GM18502 (cell line): ENCODE results near the gene BTBD2.

Experiments
- ATAC-seq: cut with Tn5 transposase; IDR thresholded peaks from one replicate; pipeline ENCODE4 v1.9.1; 2021; ENCODE audit warnings: mild to moderate bottlenecking; ENCODE audit not compliant: unreplicated experiment, poor library complexity

Gene BTBD2

GRCh38 chr19:2016041-2016807 is 710 bp upstream of the BTBD2 start:
- no peak for ATAC-seq

- no peak for ATAC-seq
These were observed 545 bp downstream of the BTBD2 start for GRCh38 chr19:2014731-2015607.

- ATAC-seq: no peak
These were observed 1.4 kb downstream of the BTBD2 start for GRCh38 chr19:2014131-2014571.

- no peak for ATAC-seq
These were observed 1.9 kb downstream of the BTBD2 start for GRCh38 chr19:2013683-2013961.

- ATAC-seq: no peak
These were observed 2.4 kb downstream of the BTBD2 start for GRCh38 chr19:2012941-2013682.

- ATAC-seq: no peak
These were observed 4.3 kb downstream of the BTBD2 start for GRCh38 chr19:2011169-2011568.

- ATAC-seq: no peak
These were observed 5.3 kb downstream of the BTBD2 start for GRCh38 chr19:2010135-2010668.

GRCh38 chr19:2003874-2004273 is 11.6 kb downstream of the BTBD2 start:
- ATAC-seq: no peak

GRCh38 chr19:1999856-2000515 is 15.5 kb downstream of the BTBD2 start:
- ATAC-seq: no peak

GRCh38 chr19:1998712-1999708 is 16.5 kb downstream of the BTBD2 start:
- no peak for ATAC-seq

- ATAC-seq: no peak
These were observed 17.9 kb downstream of the BTBD2 start for GRCh38 chr19:1997353-1998233.

GRCh38 chr19:1992759-1993260 is 22.7 kb downstream of the BTBD2 start:
- no peak for ATAC-seq

GRCh38 chr19:1991018-1991913 is 24.2 kb downstream of the BTBD2 start:
- no peak for ATAC-seq

- ATAC-seq: no peak
These were observed 25.1 kb downstream of the BTBD2 start for GRCh38 chr19:1990230-1991017.

GRCh38 chr19:1989513-1990229 is 25.8 kb downstream of the BTBD2 start:
- no peak for ATAC-seq
